IMR-90 (cell line): ENCODE data around the gene MAP3K13. TPM values are rescaled to one million over a fixed set of nuclear protein-coding genes. Genes with fewer than 3 reads are reported as not detected.

ENCODE experiments used
- ATAC-seq: fragments of 200-7000 bp; cut with Tn5 transposase; 2 replicates; pipeline ENCODE4 v1.9.1; 2020; ENCODE audit warnings: low read depth, mild to moderate bottlenecking, moderate library complexity
- BruUV-seq: library from RNA; stranded (reverse); fragments of 400-500 nt; replicated peaks from 2 replicates; lab custom pipeline; 2021; lab: Mats Ljungman, UMichigan
- CTCF ChIA-PET: fragments of 300-600 bp; formaldehyde crosslinking; extraction: SDS; loops from one replicate; lab custom pipeline; 2021; ENCODE audit warnings: antibody characterized with exemption; lab: Yijun Ruan, JAX
- POLR2A ChIA-PET: fragments of 300-600 bp; sonication (Branson Sonifier 250); formaldehyde crosslinking; loops from one replicate; lab custom pipeline; 2022; ENCODE audit warnings: antibody characterized with exemption; ENCODE audit not compliant: unreplicated experiment; lab: Charles Lee
- DNase-seq: peaks from one replicate; pipeline ENCODE4 v3.0.0; 2013
- H2AFZ ChIP-seq: replicated peaks from 2 replicates; pipeline ENCODE3; 2013; ENCODE audit warnings: low read length, mild to moderate bottlenecking; ENCODE audit not compliant: poor library complexity
- H2AK5ac ChIP-seq: 2 replicates; pipeline ENCODE4 v1.6.1; 2013; ENCODE audit warnings: low read depth, low read length, inconsistent platforms
- H2AK9ac ChIP-seq: replicated peaks from 2 replicates; pipeline ENCODE3; 2013; ENCODE audit warnings: mild to moderate bottlenecking, low read depth, low read length, moderate library complexity; ENCODE audit not compliant: poor library complexity
- H2BK120ac ChIP-seq: 2 replicates; pipeline ENCODE4 v1.6.1; 2013; ENCODE audit warnings: low read depth, low read length, inconsistent platforms
- H2BK15ac ChIP-seq: 3 replicates; pipeline ENCODE4 v1.6.1; 2013; ENCODE audit warnings: low read depth, low read length, inconsistent platforms
- H2BK20ac ChIP-seq: 2 replicates; pipeline ENCODE4 v1.6.1; 2013; ENCODE audit warnings: low read depth, mild to moderate bottlenecking, inconsistent platforms, low read length, moderate library complexity
- H2BK5ac ChIP-seq: 2 replicates; pipeline ENCODE4 v1.6.1; 2013; ENCODE audit warnings: mild to moderate bottlenecking, low read depth, low read length, inconsistent platforms; ENCODE audit not compliant: poor library complexity, severe bottlenecking
- H3K14ac ChIP-seq: replicated peaks from 2 replicates; pipeline ENCODE4 v1.6.1; 2013; ENCODE audit warnings: low read depth, low read length, inconsistent platforms
- H3K18ac ChIP-seq: 2 replicates; pipeline ENCODE4 v1.6.1; 2013; ENCODE audit warnings: low read depth, low read length, control low read depth
- H3K23ac ChIP-seq: 2 replicates; pipeline ENCODE4 v1.6.1; 2013; ENCODE audit warnings: low read depth, low read length, inconsistent platforms
- H3K27ac ChIP-seq: 2 replicates; pipeline ENCODE4 v1.5.1; 2013; ENCODE audit warnings: mild to moderate bottlenecking, control low read depth, low read length; ENCODE audit not compliant: insufficient read depth
- H3K27me3 ChIP-seq: 2 replicates; pipeline ENCODE4 v1.6.1; 2013; ENCODE audit warnings: low read length; ENCODE audit not compliant: control insufficient read depth, insufficient read depth
- H3K36me3 ChIP-seq: 2 replicates; pipeline ENCODE4 v1.6.1; 2013; ENCODE audit warnings: low read length, mixed read lengths; ENCODE audit not compliant: control insufficient read depth, insufficient read depth
- H3K4ac ChIP-seq: 2 replicates; pipeline ENCODE4 v1.6.1; 2013; ENCODE audit warnings: low read depth, low read length, inconsistent platforms
- H3K4me1 ChIP-seq: 2 replicates; pipeline ENCODE4 v1.6.1; 2013; ENCODE audit warnings: low read length, mixed read lengths; ENCODE audit not compliant: control insufficient read depth, insufficient read depth
- H3K4me2 ChIP-seq: 2 replicates; pipeline ENCODE4 v1.6.1; 2013; ENCODE audit warnings: low read depth, mild to moderate bottlenecking, control low read depth, low read length, moderate library complexity
- H3K4me3 ChIP-seq: 2 replicates; pipeline ENCODE4 v1.5.1; 2013; ENCODE audit warnings: low read depth, mild to moderate bottlenecking, control low read depth, low read length, moderate library complexity; ENCODE audit not compliant: insufficient read depth
- H3K56ac ChIP-seq: 2 replicates; pipeline ENCODE4 v1.6.1; 2013; ENCODE audit warnings: low read length, inconsistent platforms; ENCODE audit not compliant: insufficient read depth; ENCODE audit errors: extremely low read depth
- H3K79me1 ChIP-seq, 2 experiments: 2 replicates each; pipeline ENCODE4 v1.6.1; 2013; ENCODE audit warnings: low read length in 2 of 2, inconsistent platforms in 1 of 2, low read depth in 1 of 2
- H3K9ac ChIP-seq: 2 replicates; pipeline ENCODE4 v1.6.1; 2013; ENCODE audit warnings: low read depth, low read length, control low read depth
- H3K9me1 ChIP-seq: 2 replicates; pipeline ENCODE4 v1.6.1; 2013; ENCODE audit warnings: low read length, inconsistent platforms; ENCODE audit not compliant: insufficient read depth
- H3K9me3 ChIP-seq: 2 replicates; pipeline ENCODE4 v1.6.1; 2013; ENCODE audit warnings: low read length; ENCODE audit not compliant: control insufficient read depth, insufficient read depth
- H4K20me1 ChIP-seq: 2 replicates; pipeline ENCODE4 v1.6.1; 2013; ENCODE audit warnings: low read length, inconsistent platforms; ENCODE audit not compliant: insufficient read depth
- H4K5ac ChIP-seq: 2 replicates; pipeline ENCODE4 v1.6.1; 2013; ENCODE audit warnings: mild to moderate bottlenecking, low read depth, low read length, control low read depth
- H4K8ac ChIP-seq, 2 experiments: 2 replicates each; pipeline ENCODE4 v1.6.1; 2013; ENCODE audit warnings: low read depth in 2 of 2, low read length in 2 of 2, control low read depth in 1 of 2, inconsistent platforms in 1 of 2
- H4K91ac ChIP-seq: 2 replicates; pipeline ENCODE4 v1.6.1; 2013; ENCODE audit warnings: low read depth, low read length, inconsistent platforms; ENCODE audit not compliant: insufficient read depth
- BHLHE40 ChIP-seq: fragments of 150-350 bp; IDR thresholded peaks from 2 replicates; pipeline ENCODE4 v1.6.1; 2016; ENCODE audit warnings: mild to moderate bottlenecking, low read depth, low read length
- CEBPB ChIP-seq: IDR thresholded peaks from 2 replicates; pipeline ENCODE4 v1.6.1; 2012; ENCODE audit warnings: low read depth, low read length, improper control_type of control experiment
- FOS ChIP-seq: fragments of 150-350 bp; IDR thresholded peaks from 2 replicates; pipeline ENCODE4 v1.6.1; 2016; ENCODE audit warnings: low read depth, low read length
- MAFK ChIP-seq: IDR thresholded peaks from 2 replicates; pipeline ENCODE4 v1.6.1; 2012; ENCODE audit warnings: low read depth, low read length, improper control_type of control experiment
- MXI1 ChIP-seq: IDR thresholded peaks from 2 replicates; pipeline ENCODE4 v1.6.1; 2012; ENCODE audit warnings: low read depth, mild to moderate bottlenecking, low read length, moderate library complexity, borderline replicate concordance
- NFE2L2 ChIP-seq: fragments of 150-350 bp; IDR thresholded peaks from 2 replicates; pipeline ENCODE4 v1.6.1; 2016; ENCODE audit warnings: low read depth, mild to moderate bottlenecking, low read length
- POLR2A ChIP-seq: IDR thresholded peaks from 2 replicates; pipeline ENCODE4 v1.6.1; 2012; ENCODE audit warnings: mild to moderate bottlenecking, low read depth, low read length
- RCOR1 ChIP-seq: IDR thresholded peaks from 2 replicates; pipeline ENCODE4 v1.6.1; 2012; ENCODE audit warnings: mild to moderate bottlenecking, low read length, improper control_type of control experiment; ENCODE audit not compliant: insufficient replicate concordance
- RFX5 ChIP-seq: IDR thresholded peaks from 2 replicates; pipeline ENCODE4 v1.8.0; 2012; ENCODE audit warnings: low read depth, mild to moderate bottlenecking, low read length, moderate library complexity
- WGBS, 2 experiments: methylation state at CpG; one replicate each; pipeline versions ENCODE4 v1.1.5 to v1.1.7; 2013; ENCODE audit warnings: missing lambda C conversion rate in 2 of 2; ENCODE audit not compliant: insufficient read length in 1 of 2; ENCODE audit errors: extremely low coverage in 2 of 2; 5-methylcytosine and 5-hydroxymethylcytosine counted together
- dilution Hi-C: fragments of 300-500 bp; cut with HindIII; formaldehyde crosslinking; loops from one replicate; pipeline ENCODE4 v1.14.3; 2018; ENCODE audit warnings: low sequenced_read_pairs; ENCODE audit not compliant: unreplicated experiment
- in situ Hi-C: fragments of 300-500 bp; cut with MboI; formaldehyde crosslinking; loops from 3 replicates; pipeline ENCODE4 v1.14.3; 2019; ENCODE audit warnings: low sequenced_read_pairs, inconsistent platforms, mixed read lengths
- intact Hi-C: fragments of 100-400 bp; cut with micrococcal nuclease; formaldehyde crosslinking; loops from 2 replicates; pipeline ENCODE4 v1.10.0; 2022
- polyA plus RNA-seq, 3 experiments: library from polyadenylated mRNA; depleted of rRNA; stranded (reverse); fragments of >200 nt; gene quantifications; 2 replicates each; pipeline ENCODE4 v1.2.3, GENCODE V29; 2012; ENCODE audit warnings: low replicate concordance in 1 of 3
- total RNA-seq: library from RNA; depleted of rRNA; stranded (reverse); fragments of >200 nt; gene quantifications from 2 replicates; pipeline ENCODE4 v1.2.3, GENCODE V29; 2012
- TF ChIP-seq, protein P1 (sequence below): fragments of 150-350 bp; IDR thresholded peaks from 2 replicates; pipeline ENCODE4 v1.6.1; 2017; ENCODE audit warnings: mild to moderate bottlenecking, antibody characterized with exemption, low read length, low read depth
- TF ChIP-seq, protein P2 (sequence below): conservative IDR thresholded peaks from 2 replicates; pipeline ENCODE4 v1.5.1; 2012; ENCODE audit warnings: mild to moderate bottlenecking, low read depth, low read length, improper control_type of control experiment
- TF ChIP-seq, protein P3 (sequence below): fragments of 150-350 bp; IDR thresholded peaks from 2 replicates; pipeline ENCODE4 v1.6.1; 2016; ENCODE audit warnings: low read depth, mild to moderate bottlenecking, low read length, moderate library complexity, borderline replicate concordance

Gene MAP3K13
- total and polyA plus RNA-seq, 2 of the 4 experiments (the other 2 are of a cell fraction): 9.9 to 17.6 TPM

DNA sequence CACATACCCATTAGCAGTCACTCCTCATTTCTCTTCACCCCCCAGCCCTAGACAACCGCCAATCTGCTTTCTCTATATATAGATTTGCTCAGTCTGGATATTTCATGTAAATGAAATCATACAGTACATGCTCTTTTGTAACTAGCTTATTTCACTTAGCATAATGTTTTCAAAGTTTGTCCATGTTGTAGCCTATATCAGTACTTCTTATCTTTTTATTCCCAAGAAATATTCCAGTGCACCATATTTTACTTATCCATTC lies 3.1 kb downstream of the MAP3K13 start:
- Histone ChIP-seq H3K4me3 (no peak overlapping the region), H4K5ac (no peak overlapping the region), H3K79me1 (no peaks in the 10 kb centered on the region), H3K9me1 (no peaks in the 10 kb centered on the region), H3K4me1 (no peaks in the 10 kb centered on the region), H4K20me1 (peaks cover 2% of the 10 kb centered on the region; the same call in 1 of the 2 replicates), H3K4me2 (no peak overlapping the region), H3K9me3 (no peaks in the 10 kb centered on the region), H3K4ac (no peak overlapping the region), H2AK9ac (no peak overlapping the region), H2BK5ac (no peak overlapping the region), H3K36me3 (no peaks in the 10 kb centered on the region), H2BK20ac (no peak overlapping the region), H3K23ac (no peak overlapping the region), H3K27ac (no peak overlapping the region), H4K8ac (no peak overlapping the region), H3K14ac (no peak overlapping the region), H3K27me3 (peaks cover 5% of the 10 kb centered on the region), H3K18ac (no peak overlapping the region), H4K91ac (no peak overlapping the region), H3K9ac (no peak overlapping the region), H3K56ac (no peak overlapping the region), H2BK15ac (no peak overlapping the region), H2AK5ac (no peak overlapping the region), H2AFZ (no peak overlapping the region), H2BK120ac (no peak overlapping the region)
- no CpG with 5 or more reads among the region's 1 CpG for WGBS, 2 experiments
- ATAC-seq (no peak), DNase-seq (no peak)
- POLR2A ChIA-PET: no interaction called here
- dilution Hi-C loops (no loop called here), intact Hi-C loops (no loop called here), in situ Hi-C loops (no loop called here)
- CTCF ChIA-PET: no interaction called here
- TF ChIP-seq, protein P1, sequence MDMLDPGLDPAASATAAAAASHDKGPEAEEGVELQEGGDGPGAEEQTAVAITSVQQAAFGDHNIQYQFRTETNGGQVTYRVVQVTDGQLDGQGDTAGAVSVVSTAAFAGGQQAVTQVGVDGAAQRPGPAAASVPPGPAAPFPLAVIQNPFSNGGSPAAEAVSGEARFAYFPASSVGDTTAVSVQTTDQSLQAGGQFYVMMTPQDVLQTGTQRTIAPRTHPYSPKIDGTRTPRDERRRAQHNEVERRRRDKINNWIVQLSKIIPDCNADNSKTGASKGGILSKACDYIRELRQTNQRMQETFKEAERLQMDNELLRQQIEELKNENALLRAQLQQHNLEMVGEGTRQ: no peak
- TF ChIP-seq MAFK (no peak), POLR2A (no peak), MXI1 (no peak), FOS (no peak), NFE2L2 (no peak), BHLHE40 (no peak), RFX5 (no peak), CEBPB (no peak), RCOR1 (no peak)
- TF ChIP-seq, protein P2, sequence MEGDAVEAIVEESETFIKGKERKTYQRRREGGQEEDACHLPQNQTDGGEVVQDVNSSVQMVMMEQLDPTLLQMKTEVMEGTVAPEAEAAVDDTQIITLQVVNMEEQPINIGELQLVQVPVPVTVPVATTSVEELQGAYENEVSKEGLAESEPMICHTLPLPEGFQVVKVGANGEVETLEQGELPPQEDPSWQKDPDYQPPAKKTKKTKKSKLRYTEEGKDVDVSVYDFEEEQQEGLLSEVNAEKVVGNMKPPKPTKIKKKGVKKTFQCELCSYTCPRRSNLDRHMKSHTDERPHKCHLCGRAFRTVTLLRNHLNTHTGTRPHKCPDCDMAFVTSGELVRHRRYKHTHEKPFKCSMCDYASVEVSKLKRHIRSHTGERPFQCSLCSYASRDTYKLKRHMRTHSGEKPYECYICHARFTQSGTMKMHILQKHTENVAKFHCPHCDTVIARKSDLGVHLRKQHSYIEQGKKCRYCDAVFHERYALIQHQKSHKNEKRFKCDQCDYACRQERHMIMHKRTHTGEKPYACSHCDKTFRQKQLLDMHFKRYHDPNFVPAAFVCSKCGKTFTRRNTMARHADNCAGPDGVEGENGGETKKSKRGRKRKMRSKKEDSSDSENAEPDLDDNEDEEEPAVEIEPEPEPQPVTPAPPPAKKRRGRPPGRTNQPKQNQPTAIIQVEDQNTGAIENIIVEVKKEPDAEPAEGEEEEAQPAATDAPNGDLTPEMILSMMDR: no peak
- TF ChIP-seq, protein P3, sequence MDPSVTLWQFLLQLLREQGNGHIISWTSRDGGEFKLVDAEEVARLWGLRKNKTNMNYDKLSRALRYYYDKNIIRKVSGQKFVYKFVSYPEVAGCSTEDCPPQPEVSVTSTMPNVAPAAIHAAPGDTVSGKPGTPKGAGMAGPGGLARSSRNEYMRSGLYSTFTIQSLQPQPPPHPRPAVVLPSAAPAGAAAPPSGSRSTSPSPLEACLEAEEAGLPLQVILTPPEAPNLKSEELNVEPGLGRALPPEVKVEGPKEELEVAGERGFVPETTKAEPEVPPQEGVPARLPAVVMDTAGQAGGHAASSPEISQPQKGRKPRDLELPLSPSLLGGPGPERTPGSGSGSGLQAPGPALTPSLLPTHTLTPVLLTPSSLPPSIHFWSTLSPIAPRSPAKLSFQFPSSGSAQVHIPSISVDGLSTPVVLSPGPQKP: no peak
- BruUV-seq: no TSS peak
